ENCODE measurements around the gene UPF2. TPM values are rescaled to one million over a fixed set of nuclear protein-coding genes. Genes with fewer than 3 reads are reported as not detected.
A peak's percentile ranks its signal among the peaks of the same experiment; 100 is the strongest.
"Not testable (repeated sequence)": the region's sequence is repeated elsewhere in the genome, so short reads cannot be mapped to it uniquely, and the experiment has no call there.

The UPF2 gene
- total and polyA plus RNA-seq, 8 donors = 6.1 to 12.5 (median 9.0) TPM

DNA sequence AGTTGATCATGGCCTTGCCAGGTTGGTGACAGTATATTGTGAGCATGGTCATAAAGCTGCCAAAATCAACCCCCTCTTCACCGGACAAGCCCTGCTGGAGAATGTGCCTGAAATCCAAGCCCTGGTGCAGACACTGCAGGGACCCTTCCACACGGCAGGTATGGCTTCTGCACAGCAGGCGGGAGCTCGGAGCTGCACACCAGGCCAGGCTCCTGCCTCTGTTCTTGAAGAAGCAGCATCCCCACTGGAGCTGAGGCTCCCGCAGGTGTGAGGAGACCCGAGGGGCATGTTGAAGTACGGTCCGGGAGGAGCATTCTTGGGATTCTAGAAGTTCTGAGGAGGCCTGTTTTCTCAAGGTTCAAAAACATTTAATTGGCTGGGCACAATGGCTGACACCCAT lies 38.9 kb upstream of the UPF2 start:
- DNase-seq (no peak), ATAC-seq (no peak), FAIRE-seq (no peak)
- Histone ChIP-seq H3K27ac (no peak overlapping the region), H3K4me3 (no peak overlapping the region), H3K27me3 (no peaks in the 10 kb centered on the region), H3K36me3 (peaks cover 0 to 14% (median 4%) of the 10 kb centered on the region in 3 donors), H3K9me3 (no peaks in the 10 kb centered on the region), H3K4me1 (no peaks in the 10 kb centered on the region)
- TF ChIP-seq, protein P1, sequence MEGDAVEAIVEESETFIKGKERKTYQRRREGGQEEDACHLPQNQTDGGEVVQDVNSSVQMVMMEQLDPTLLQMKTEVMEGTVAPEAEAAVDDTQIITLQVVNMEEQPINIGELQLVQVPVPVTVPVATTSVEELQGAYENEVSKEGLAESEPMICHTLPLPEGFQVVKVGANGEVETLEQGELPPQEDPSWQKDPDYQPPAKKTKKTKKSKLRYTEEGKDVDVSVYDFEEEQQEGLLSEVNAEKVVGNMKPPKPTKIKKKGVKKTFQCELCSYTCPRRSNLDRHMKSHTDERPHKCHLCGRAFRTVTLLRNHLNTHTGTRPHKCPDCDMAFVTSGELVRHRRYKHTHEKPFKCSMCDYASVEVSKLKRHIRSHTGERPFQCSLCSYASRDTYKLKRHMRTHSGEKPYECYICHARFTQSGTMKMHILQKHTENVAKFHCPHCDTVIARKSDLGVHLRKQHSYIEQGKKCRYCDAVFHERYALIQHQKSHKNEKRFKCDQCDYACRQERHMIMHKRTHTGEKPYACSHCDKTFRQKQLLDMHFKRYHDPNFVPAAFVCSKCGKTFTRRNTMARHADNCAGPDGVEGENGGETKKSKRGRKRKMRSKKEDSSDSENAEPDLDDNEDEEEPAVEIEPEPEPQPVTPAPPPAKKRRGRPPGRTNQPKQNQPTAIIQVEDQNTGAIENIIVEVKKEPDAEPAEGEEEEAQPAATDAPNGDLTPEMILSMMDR (IDR thresholded peaks at IDR 0.05) = no peak
- intact Hi-C loops (cut with DNase I) = no loop called here
- WGBS, 2 donors = 84 to 98% methylated on average over 8 of the region's 8 CpGs

DNA sequence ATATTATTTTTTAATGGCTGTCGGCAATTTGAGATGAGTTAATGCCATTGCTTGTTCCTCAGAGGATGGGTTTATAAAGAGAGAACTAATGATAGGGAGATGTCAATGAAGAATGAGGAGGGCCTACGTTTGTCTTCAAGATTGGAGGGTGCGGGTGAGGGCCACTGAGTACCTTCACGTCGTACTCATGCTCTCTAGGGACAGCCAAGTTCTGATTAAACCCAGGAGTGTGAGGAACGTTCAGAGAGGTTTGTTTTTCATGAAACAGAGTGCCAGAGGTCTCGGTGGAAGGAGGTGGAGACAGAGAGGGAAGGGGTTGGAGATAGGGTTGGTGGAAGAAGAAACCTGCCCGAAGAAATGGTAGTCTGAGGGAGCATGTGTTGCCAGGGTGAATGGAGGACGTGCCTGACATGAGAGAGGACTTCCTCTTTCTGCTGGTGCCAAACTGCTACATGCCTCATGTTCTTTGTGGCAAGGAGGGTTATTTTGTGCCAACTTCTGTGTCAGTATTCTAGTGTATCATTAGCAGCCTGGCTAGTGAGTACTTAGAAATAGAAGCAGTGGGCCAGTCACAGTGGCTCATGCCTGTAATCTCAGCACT lies 35.1 kb upstream of the UPF2 start:
- WGBS, 2 donors = 76 to 78% methylated on average over 9 of the region's 9 CpGs
- TF ChIP-seq, protein P1 (IDR thresholded peaks at IDR 0.05) = no peak
- Histone ChIP-seq H3K27ac (no peak overlapping the region), H3K9me3 (no peaks in the 10 kb centered on the region), H3K4me1 (no peaks in the 10 kb centered on the region), H3K27me3 (no peaks in the 10 kb centered on the region), H3K36me3 (no peaks in the 10 kb centered on the region), H3K4me3 (no peak overlapping the region)
- no peak for ATAC-seq
- intact Hi-C loops (cut with DNase I) = no loop called here
- no peak for DNase-seq
- no peak for FAIRE-seq

DNA sequence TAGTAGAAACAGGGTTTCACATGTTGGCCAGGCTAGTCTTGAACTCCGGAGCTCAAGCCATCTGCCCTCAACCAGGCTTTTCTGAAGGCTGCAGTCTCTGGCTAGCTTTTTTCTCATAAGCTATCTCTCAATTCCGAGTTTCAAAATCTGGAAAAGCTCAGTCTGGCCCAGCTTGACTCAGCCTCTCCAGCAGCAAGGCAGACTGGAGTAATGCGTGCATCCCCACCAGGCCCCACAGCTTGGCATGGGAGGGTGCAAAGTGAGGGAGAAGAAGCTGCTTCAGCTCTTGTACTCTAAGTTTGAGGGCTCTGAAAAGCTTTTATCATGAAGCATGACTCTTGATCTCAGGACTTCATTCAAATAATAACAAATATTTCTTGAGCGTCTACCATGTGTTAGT lies 30.9 kb upstream of the UPF2 start:
- intact Hi-C loops (cut with DNase I) = no loop called here
- no peak overlapping the region for H3K27ac ChIP-seq
- no peak for ATAC-seq
- FAIRE-seq = no peak
- no peaks in the 10 kb centered on the region for H3K9me3 ChIP-seq
- WGBS, 2 donors = 77 to 81% methylated on average over 4 of the region's 4 CpGs
- TF ChIP-seq, protein P1 (IDR thresholded peaks at IDR 0.05) = no peak
- no peaks in the 10 kb centered on the region for H3K36me3 ChIP-seq
- no peaks in the 10 kb centered on the region for H3K27me3 ChIP-seq
- DNase-seq = no peak
- no peak overlapping the region for H3K4me3 ChIP-seq
- H3K4me1 ChIP-seq = peaks cover 0 to 2% (median 0%) of the 10 kb centered on the region in 3 donors

DNA sequence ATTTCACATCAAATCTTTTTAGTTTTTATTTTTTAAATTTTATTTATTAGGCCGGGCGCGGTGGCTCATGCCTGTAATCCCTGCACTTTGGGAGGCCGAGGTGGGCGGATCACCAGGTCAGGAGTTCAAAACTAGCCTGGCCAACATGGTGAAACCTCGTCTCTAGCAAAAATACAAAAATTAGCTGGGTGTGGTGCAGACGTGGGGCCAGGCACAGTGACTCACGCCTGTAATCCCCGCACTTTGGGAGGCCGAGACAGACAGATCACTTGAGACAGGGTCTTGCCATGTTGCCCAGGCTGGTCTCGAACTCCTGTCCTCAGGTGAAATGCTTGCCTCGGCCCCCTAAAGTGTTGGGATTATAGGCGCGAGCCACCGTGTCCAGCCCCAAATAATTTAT lies 28.8 kb upstream of the UPF2 start:
- intact Hi-C loops (cut with DNase I); H3K27me3 ChIP-seq; DNase-seq; H3K4me1 ChIP-seq; H3K4me3 ChIP-seq; FAIRE-seq; H3K36me3 ChIP-seq; H3K27ac ChIP-seq; ATAC-seq; H3K9me3 ChIP-seq: not testable (repeated sequence)
- 93 to 98% methylated on average over 15 of the region's 15 CpGs for WGBS, 2 donors

DNA sequence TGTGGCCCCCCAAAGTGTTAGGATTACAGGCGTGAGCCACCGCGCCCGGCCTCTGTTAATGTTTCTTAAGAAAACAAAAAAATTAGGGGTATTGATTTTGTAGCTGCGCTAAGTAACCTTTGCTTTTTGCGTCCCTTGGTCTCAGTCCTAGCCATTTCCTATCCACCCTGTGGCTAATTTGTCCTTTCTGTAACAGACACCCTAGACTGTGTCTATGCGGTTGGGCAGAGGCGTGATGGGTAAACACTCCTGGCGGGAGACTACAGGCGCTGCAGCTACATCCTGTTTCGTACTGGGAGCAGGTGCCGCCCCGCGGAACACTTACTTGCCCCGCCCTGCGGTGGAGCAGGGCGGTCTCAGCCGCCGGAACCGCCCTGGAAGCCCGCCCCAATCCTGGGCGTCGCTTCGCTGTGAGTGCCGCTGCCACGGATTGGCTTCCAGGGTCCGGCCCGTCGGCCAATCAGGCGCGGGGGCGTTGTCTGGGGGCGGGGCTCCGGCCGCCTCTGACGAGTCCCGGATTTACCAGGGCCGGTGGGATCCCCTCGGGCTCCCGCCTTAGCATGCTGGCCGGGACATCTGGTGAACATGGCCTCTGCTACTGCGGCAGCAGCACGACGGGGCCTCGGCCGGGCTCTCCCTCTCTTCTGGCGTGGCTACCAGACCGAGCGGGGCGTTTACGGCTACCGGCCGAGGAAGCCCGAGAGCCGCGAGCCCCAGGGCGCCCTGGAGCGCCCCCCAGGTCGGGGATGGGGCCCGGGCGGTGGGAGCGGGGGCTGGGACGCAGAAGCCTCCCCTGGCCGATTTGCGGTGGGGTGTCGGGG lies 26.1 kb upstream of the UPF2 start, which contains the start of gene DHTKD1:
Gene DHTKD1 (plus strand): TSS at position 506 of the 821 bp plus-strand sequence. CDS start 80 bp downstream, at position 586.
- Histone ChIP-seq H3K4me1 (peaks cover 0 to 2% (median 0%) of the 10 kb centered on the region in 3 donors), H3K27ac (peak within 1 kb of the TSS; percentile 80 to 92 (median 86)), H3K36me3 (no peaks in the 10 kb centered on the region), H3K9me3 (no peaks in the 10 kb centered on the region), H3K4me3 (peak within 1 kb of the TSS; percentile 47 to 91 (median 78)), H3K27me3 (no peaks in the 10 kb centered on the region)
- 0 to 1% methylated on average over 64 to 66 of the region's 66 CpGs for WGBS, 2 donors
- TF ChIP-seq, protein P1 (IDR thresholded peaks at IDR 0.05) = peak; percentile 39 to 50 (median 48)
- FAIRE-seq (peak; percentile 94), ATAC-seq (peak; percentile 97 to 99 (median 97)), DNase-seq (peak; percentile 98 to 100 (median 99))
- intact Hi-C loops (cut with DNase I) = no loop called here

Data from pancreas (tissue), 10 donors.